Measurements from ENCODE around the gene CPT1C.

DNA sequence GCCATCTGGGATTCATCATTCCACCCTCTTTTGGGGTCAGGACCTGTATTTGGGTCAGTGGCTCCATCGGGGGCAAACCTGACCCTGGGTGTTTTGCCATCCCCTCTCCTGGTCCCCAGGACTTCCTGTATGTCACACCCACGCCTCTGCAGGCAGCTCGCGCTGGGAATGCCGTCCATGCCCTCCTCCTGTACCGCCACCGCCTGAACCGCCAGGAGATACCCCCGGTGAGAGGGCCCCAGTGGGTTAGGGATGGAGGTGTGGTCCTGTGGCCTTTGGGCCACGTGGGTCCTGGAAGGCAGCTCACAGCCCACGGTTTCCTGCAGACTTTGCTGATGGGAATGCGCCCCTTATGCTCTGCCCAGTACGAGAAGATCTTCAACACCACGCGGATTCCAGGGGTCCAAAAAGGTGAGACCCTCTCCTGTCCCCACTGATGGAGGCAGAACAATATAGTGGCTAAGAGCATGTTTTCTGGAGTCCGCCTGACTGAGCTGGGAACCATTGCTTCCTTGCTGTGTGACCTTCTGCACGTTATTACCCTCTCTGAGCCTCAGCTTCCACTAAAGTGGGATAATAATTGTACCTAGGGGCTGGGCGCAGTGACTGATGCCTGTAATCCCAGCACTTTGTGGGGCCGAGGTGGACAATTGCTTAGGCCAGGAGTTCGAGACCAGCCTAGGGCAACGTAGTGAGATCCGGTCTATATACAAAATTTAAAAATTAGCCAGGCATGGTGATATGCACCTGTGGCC, 14.1 kb downstream of the CPT1C start:
- TF ChIP-seq, protein P1, sequence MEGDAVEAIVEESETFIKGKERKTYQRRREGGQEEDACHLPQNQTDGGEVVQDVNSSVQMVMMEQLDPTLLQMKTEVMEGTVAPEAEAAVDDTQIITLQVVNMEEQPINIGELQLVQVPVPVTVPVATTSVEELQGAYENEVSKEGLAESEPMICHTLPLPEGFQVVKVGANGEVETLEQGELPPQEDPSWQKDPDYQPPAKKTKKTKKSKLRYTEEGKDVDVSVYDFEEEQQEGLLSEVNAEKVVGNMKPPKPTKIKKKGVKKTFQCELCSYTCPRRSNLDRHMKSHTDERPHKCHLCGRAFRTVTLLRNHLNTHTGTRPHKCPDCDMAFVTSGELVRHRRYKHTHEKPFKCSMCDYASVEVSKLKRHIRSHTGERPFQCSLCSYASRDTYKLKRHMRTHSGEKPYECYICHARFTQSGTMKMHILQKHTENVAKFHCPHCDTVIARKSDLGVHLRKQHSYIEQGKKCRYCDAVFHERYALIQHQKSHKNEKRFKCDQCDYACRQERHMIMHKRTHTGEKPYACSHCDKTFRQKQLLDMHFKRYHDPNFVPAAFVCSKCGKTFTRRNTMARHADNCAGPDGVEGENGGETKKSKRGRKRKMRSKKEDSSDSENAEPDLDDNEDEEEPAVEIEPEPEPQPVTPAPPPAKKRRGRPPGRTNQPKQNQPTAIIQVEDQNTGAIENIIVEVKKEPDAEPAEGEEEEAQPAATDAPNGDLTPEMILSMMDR (IDR thresholded peaks at IDR 0.05; ENCODE audit: poor library complexity, severe bottlenecking), result no peak
- TF ChIP-seq EZH2 (IDR thresholded peaks at IDR 0.05; ENCODE audit: borderline replicate concordance, insufficient read depth, low read length, poor library complexity, severe bottlenecking) (no peak), EP300 (conservative IDR thresholded peaks at IDR 0.05; ENCODE audit: poor library complexity, severe bottlenecking) (no peak), POLR2AphosphoS5 (IDR thresholded peaks at IDR 0.05) (no peak), TAF1 (IDR thresholded peaks at IDR 0.05; ENCODE audit: low read depth) (no peak), MXI1 (conservative IDR thresholded peaks at IDR 0.05; ENCODE audit: poor library complexity, severe bottlenecking) (no peak), SMC3 (conservative IDR thresholded peaks at IDR 0.05; ENCODE audit: poor library complexity) (no peak), RAD21 (conservative IDR thresholded peaks at IDR 0.05) (no peak)
- TF ChIP-seq, protein P2, sequence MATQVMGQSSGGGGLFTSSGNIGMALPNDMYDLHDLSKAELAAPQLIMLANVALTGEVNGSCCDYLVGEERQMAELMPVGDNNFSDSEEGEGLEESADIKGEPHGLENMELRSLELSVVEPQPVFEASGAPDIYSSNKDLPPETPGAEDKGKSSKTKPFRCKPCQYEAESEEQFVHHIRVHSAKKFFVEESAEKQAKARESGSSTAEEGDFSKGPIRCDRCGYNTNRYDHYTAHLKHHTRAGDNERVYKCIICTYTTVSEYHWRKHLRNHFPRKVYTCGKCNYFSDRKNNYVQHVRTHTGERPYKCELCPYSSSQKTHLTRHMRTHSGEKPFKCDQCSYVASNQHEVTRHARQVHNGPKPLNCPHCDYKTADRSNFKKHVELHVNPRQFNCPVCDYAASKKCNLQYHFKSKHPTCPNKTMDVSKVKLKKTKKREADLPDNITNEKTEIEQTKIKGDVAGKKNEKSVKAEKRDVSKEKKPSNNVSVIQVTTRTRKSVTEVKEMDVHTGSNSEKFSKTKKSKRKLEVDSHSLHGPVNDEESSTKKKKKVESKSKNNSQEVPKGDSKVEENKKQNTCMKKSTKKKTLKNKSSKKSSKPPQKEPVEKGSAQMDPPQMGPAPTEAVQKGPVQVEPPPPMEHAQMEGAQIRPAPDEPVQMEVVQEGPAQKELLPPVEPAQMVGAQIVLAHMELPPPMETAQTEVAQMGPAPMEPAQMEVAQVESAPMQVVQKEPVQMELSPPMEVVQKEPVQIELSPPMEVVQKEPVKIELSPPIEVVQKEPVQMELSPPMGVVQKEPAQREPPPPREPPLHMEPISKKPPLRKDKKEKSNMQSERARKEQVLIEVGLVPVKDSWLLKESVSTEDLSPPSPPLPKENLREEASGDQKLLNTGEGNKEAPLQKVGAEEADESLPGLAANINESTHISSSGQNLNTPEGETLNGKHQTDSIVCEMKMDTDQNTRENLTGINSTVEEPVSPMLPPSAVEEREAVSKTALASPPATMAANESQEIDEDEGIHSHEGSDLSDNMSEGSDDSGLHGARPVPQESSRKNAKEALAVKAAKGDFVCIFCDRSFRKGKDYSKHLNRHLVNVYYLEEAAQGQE (IDR thresholded peaks at IDR 0.05; ENCODE audit: borderline replicate concordance), result no peak
